Erythroblast (primary cell): ENCODE data around the gene CASP10.
A peak's percentile ranks its signal among the peaks of the same experiment; 100 is the strongest.
"Not testable (repeated sequence)": the region's sequence is repeated elsewhere in the genome, so short reads cannot be mapped to it uniquely, and the experiment has no call there.

Source experiments
- DNase-seq, 2 experiments: peaks; one replicate each; lab custom pipeline; 2025; lab: John Stamatoyannopoulos, UW
- GATA1 ChIP-seq: IDR thresholded peaks from 2 replicates; pipeline ENCODE4 v1.6.1; 2011; ENCODE audit warnings: low read depth, mild to moderate bottlenecking, control low read depth, low read length, moderate library complexity
- POLR2A ChIP-seq: IDR thresholded peaks from 2 replicates; pipeline ENCODE4 v1.6.1; 2011; ENCODE audit warnings: mild to moderate bottlenecking, low read length

CASP10 gene

GRCh38 chr2:201182650-201183364 lies at the start of gene CASP10:
TSS of gene CASP10 (plus strand) at chr2:201183141. CDS start at chr2:201185778, 2,637 bp downstream.
- TF ChIP-seq GATA1 (no peak), POLR2A (peak; percentile 95)
- DNase-seq = peak; percentile 89 to 91

- DNase-seq = no peak
- TF ChIP-seq POLR2A = no peak
- TF ChIP-seq GATA1 = no peak
Observed at GRCh38 chr2:201135386-201135785, 47.6 kb upstream of the CASP10 start.

GRCh38 chr2:201136889-201137321 lies 46.0 kb upstream of the CASP10 start:
- no peak for DNase-seq
- no peak for TF ChIP-seq GATA1

- no peak for DNase-seq
- no peak for TF ChIP-seq POLR2A
- TF ChIP-seq GATA1 = no peak
Observed at GRCh38 chr2:201137505-201138400, 45.2 kb upstream of the CASP10 start.

- TF ChIP-seq GATA1 (no peak), POLR2A (no peak)
- DNase-seq = no peak
Observed at GRCh38 chr2:201138401-201138970, 44.5 kb upstream of the CASP10 start.

- DNase-seq = not testable (repeated sequence)
Observed at GRCh38 chr2:201138986-201139781, 43.8 kb upstream of the CASP10 start.

GRCh38 chr2:201139836-201140604 lies 42.9 kb upstream of the CASP10 start:
- TF ChIP-seq POLR2A = no peak
- TF ChIP-seq GATA1 = no peak

GRCh38 chr2:201144101-201145051 lies 38.6 kb upstream of the CASP10 start:
- TF ChIP-seq POLR2A = no peak
- no peak for TF ChIP-seq GATA1
- no peak for DNase-seq

More at GRCh38 chr2:201139836-201140604, 42.9 kb upstream of the CASP10 start:
- DNase-seq = no peak

- TF ChIP-seq GATA1 (no peak), POLR2A (no peak)
- no peak for DNase-seq
Observed at GRCh38 chr2:201148434-201148990, 34.4 kb upstream of the CASP10 start.

GRCh38 chr2:201149064-201149820 lies 33.7 kb upstream of the CASP10 start:
- DNase-seq = peak in 1 of 2 experiments; percentile 18
- TF ChIP-seq POLR2A (no peak), GATA1 (no peak)

GRCh38 chr2:201149821-201150165 lies 33.1 kb upstream of the CASP10 start:
- not testable (repeated sequence) for DNase-seq
